HepG2 (cell line): ENCODE measurements around the gene FAM89B. TPM values are rescaled to one million over a fixed set of nuclear protein-coding genes. Genes with fewer than 3 reads are reported as not detected.
A peak's percentile ranks its signal among the peaks of the same experiment; 100 is the strongest.

Experiments used
- ETS1 ChIP-seq: sonication (generic); formaldehyde crosslinking; IDR thresholded peaks from 2 replicates; pipeline ENCODE4 v1.4.0; 2020; ENCODE audit warnings: missing genetic modification reagents
- HCFC1 ChIP-seq: fragments of 150-350 bp; IDR thresholded peaks from 2 replicates; pipeline ENCODE4 v1.6.1; 2014; ENCODE audit warnings: low read depth, low read length
- HNRNPLL ChIP-seq: fragments of 200-400 bp; formaldehyde crosslinking; IDR thresholded peaks from 2 replicates; pipeline ENCODE4 v1.6.1; 2017; ENCODE audit warnings: mild to moderate bottlenecking, low read depth, low read length; ENCODE audit not compliant: poor library complexity, severe bottlenecking
- MTERF4 ChIP-seq: sonication (generic); formaldehyde crosslinking; IDR thresholded peaks from 2 replicates; pipeline ENCODE4 v1.8.0; 2023; ENCODE audit warnings: mild to moderate bottlenecking, missing genetic modification reagents
- SAP130 ChIP-seq: IDR thresholded peaks from 2 replicates; pipeline ENCODE4 v1.6.1; 2016; ENCODE audit warnings: low read depth
- SOX5 ChIP-seq: IDR thresholded peaks from 2 replicates; pipeline ENCODE4 v1.6.1; 2016; ENCODE audit warnings: borderline replicate concordance
- THAP9 ChIP-seq: sonication (generic); formaldehyde crosslinking; IDR thresholded peaks from 2 replicates; pipeline ENCODE4; 2020; ENCODE audit warnings: missing genetic modification reagents, mild to moderate bottlenecking, borderline replicate concordance
- YY1 ChIP-seq: IDR thresholded peaks from 2 replicates; pipeline ENCODE4 v1.6.1; 2011; ENCODE audit warnings: low read length, low read depth, moderate library complexity, mild to moderate bottlenecking; ENCODE audit not compliant: insufficient read depth, insufficient replicate concordance
- ZBTB14 ChIP-seq: sonication (generic); formaldehyde crosslinking; IDR thresholded peaks from 2 replicates; pipeline ENCODE4 v1.4.0; 2020; ENCODE audit warnings: missing genetic modification reagents
- ZBTB37 ChIP-seq: sonication (generic); formaldehyde crosslinking; IDR thresholded peaks from 2 replicates; pipeline ENCODE4 v1.4.0; 2020; ENCODE audit warnings: mild to moderate bottlenecking, missing genetic modification reagents
- ZFP90 ChIP-seq: sonication (generic); formaldehyde crosslinking; IDR thresholded peaks from 2 replicates; pipeline ENCODE4 v1.8.0; 2022; ENCODE audit warnings: missing genetic modification reagents, mild to moderate bottlenecking, inconsistent platforms, borderline replicate concordance
- ZFX ChIP-seq: sonication (generic); formaldehyde crosslinking; IDR thresholded peaks from 2 replicates; pipeline ENCODE4 v1.4.0; 2020; ENCODE audit warnings: mild to moderate bottlenecking, low read depth, missing genetic modification reagents, moderate library complexity
- ZMYM3 ChIP-seq: sonication (generic); formaldehyde crosslinking; IDR thresholded peaks from 2 replicates; pipeline ENCODE4 v1.5.1; 2020; ENCODE audit warnings: mild to moderate bottlenecking, missing genetic modification reagents
- ZNF280D ChIP-seq: sonication (generic); formaldehyde crosslinking; IDR thresholded peaks from 2 replicates; pipeline ENCODE4 v1.5.1; 2020; ENCODE audit warnings: mild to moderate bottlenecking, missing genetic modification reagents
- ZNF33B ChIP-seq: sonication (generic); formaldehyde crosslinking; IDR thresholded peaks from 2 replicates; pipeline ENCODE4 v1.5.1; 2020; ENCODE audit warnings: mild to moderate bottlenecking, missing genetic modification reagents
- ZNF34 ChIP-seq: sonication (generic); formaldehyde crosslinking; IDR thresholded peaks from 2 replicates; pipeline ENCODE4 v1.4.0; 2020; ENCODE audit warnings: mild to moderate bottlenecking, missing genetic modification reagents, borderline replicate concordance
- ZSCAN25 ChIP-seq: sonication (generic); formaldehyde crosslinking; IDR thresholded peaks from 2 replicates; pipeline ENCODE4 v1.8.0; 2022; ENCODE audit warnings: mild to moderate bottlenecking, missing genetic modification reagents
- polyA plus RNA-seq, 8 experiments: library from polyadenylated mRNA; depleted of rRNA in 3 of 8; stranded (reverse) in 7 of 8; unstranded in 1 of 8; fragments of >200 nt; fragmentation: Illumina TruSeq in 4 of 8; extraction: Trizol in 4 of 8; gene quantifications; 2 replicates each; pipeline versions ENCODE4 v1.2.1 to v1.2.3, GENCODE V29; 2011 to 2016; ENCODE audit warnings: low read depth in 4 of 8, missing spikeins in 1 of 8, mixed read lengths in 1 of 8; ENCODE audit not compliant: insufficient read depth in 1 of 8
- total RNA-seq, 5 experiments: library from RNA; depleted of rRNA; stranded (reverse); fragments of >200 nt; fragmentation: Illumina TruSeq; extraction: Trizol; gene quantifications; 2 replicates each; pipeline ENCODE4 v1.2.3, GENCODE V29; 2016; ENCODE audit warnings: low read depth in 1 of 5

FAM89B gene
- total and polyA plus RNA-seq, 2 of the 13 experiments (the other 11 are each of a cell fraction or from before 2014, with no cell fraction given), result 5.7 to 8.0 TPM

GRCh38 chr11:65575568-65576231, 3.4 kb downstream of the FAM89B start, which contains the start of gene EHBP1L1 (continued):
- TF ChIP-seq ZBTB37 (CRISPR knock-in tag), result no peak
- peak; percentile 24 for TF ChIP-seq HNRNPLL
- peak; percentile 65; the same call in 1 of the 2 replicates for TF ChIP-seq ZFX (CRISPR knock-in tag)
- TF ChIP-seq ZNF34, result no peak
- peak; percentile 27; the same call in 1 of the 2 replicates for TF ChIP-seq SAP130 (CRISPR knock-in tag)
- peak; percentile 8 for TF ChIP-seq YY1
- peak; percentile 21; the same call in 1 of the 2 replicates for TF ChIP-seq ZSCAN25 (CRISPR knock-in tag)
- peak; percentile 53 for TF ChIP-seq ZBTB14 (CRISPR knock-in tag)
- TF ChIP-seq MTERF4 (CRISPR knock-in tag), result no peak
- peak; percentile 49; the same call in 1 of the 2 replicates for TF ChIP-seq ZFP90 (CRISPR knock-in tag)
- TF ChIP-seq ETS1 (CRISPR knock-in tag), result 0 out of 2 replicates have a peak, but pooled peaks have one; percentile 26
- no peak for TF ChIP-seq SOX5 (CRISPR knock-in tag)
- TF ChIP-seq THAP9 (CRISPR knock-in tag), result no peak
- TF ChIP-seq ZMYM3 (CRISPR knock-in tag), result peak; percentile 94; the same call in 1 of the 2 replicates
- TF ChIP-seq ZNF280D (CRISPR knock-in tag), result no peak
- TF ChIP-seq HCFC1, result no peak
- no peak for TF ChIP-seq ZNF33B (CRISPR knock-in tag)
